ENCODE measurements around the gene STARD9. TPM values are rescaled to one million over a fixed set of nuclear protein-coding genes. Genes with fewer than 3 reads are reported as not detected.

Gene STARD9
- total RNA-seq, 4 donors from 2014 or later: 1.6 to 3.5 (median 2.0) TPM

DNA sequence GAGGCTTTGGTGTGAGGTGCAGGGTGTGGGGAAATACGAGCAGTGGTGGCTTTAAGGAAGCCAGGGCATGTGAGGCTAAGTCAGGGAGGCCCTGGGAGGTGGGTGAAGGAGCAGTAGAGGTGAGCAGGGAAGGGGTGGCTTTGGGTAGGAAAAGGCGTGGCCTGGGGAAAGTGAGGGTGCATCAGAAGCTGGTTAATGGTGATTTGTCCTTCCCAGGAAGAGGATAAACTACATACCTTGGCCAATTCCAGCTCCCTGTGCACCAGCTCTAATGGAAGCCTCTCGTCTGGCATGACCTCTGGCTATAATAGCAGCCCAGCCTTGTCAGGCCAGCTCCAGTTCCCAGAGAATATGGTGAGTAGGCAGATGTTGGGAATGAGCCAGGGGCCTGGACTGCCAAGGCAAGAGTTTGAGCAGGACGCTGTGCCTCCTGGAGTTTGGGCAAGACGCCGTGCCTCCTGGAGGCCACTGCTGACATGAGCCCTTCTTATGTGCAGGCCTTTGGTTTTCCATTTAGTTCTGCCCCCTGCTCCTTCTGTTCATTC, 120.2 kb downstream of the STARD9 start:
- Histone ChIP-seq H3K4me1 (no peaks in the 10 kb centered on the region), H3K36me3 (peaks cover 0 to 3% of the 10 kb centered on the region in 2 donors), H3K27me3 (no peaks in the 10 kb centered on the region), H3K27ac (no peak overlapping the region), H3K9me3 (peaks cover 0 to 4% (median 0%) of the 10 kb centered on the region in 3 donors), H3K4me3 (no peak overlapping the region)
- ATAC-seq: no peak
- intact Hi-C loops (cut with DNase I; ENCODE audit: low total_unique reads): no loop called here
- no peak for DNase-seq
- in situ Hi-C loops (cut with MboI; ENCODE audit: low sequenced_read_pairs in 4 of 4): no loop called here
- TF ChIP-seq, protein P1, sequence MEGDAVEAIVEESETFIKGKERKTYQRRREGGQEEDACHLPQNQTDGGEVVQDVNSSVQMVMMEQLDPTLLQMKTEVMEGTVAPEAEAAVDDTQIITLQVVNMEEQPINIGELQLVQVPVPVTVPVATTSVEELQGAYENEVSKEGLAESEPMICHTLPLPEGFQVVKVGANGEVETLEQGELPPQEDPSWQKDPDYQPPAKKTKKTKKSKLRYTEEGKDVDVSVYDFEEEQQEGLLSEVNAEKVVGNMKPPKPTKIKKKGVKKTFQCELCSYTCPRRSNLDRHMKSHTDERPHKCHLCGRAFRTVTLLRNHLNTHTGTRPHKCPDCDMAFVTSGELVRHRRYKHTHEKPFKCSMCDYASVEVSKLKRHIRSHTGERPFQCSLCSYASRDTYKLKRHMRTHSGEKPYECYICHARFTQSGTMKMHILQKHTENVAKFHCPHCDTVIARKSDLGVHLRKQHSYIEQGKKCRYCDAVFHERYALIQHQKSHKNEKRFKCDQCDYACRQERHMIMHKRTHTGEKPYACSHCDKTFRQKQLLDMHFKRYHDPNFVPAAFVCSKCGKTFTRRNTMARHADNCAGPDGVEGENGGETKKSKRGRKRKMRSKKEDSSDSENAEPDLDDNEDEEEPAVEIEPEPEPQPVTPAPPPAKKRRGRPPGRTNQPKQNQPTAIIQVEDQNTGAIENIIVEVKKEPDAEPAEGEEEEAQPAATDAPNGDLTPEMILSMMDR (IDR thresholded peaks at IDR 0.05 in 4 of 5, conservative IDR thresholded peaks at IDR 0.05 in 1 of 5): no peak
- TF ChIP-seq POLR2A (IDR thresholded peaks at IDR 0.05): no peak

DNA sequence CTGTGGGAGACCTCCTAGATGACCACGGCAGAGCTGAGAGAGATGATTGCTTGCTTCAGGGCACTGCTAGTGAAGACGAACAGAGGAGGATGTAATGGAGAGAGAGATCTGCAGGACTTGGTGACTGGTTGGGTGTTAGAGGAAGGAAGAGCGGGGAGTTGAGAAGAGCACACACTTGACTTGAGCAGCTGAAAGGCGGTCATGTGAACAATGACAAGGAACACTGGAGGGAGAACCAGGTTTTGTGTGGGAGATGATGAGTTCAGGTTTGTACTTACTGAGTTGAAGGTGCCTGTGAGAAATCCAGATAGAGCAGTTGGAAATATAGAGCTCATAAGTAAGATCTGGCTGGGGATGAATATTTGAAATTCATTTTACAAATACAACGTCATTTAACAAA, 121.2 kb downstream of the STARD9 start:
- no peaks in the 10 kb centered on the region for H3K4me1 ChIP-seq
- H3K36me3 ChIP-seq: peaks cover 3 to 10% of the 10 kb centered on the region in 2 donors
- no peak for DNase-seq
- intact Hi-C loops (cut with DNase I; ENCODE audit: low total_unique reads): no loop called here
- no peaks in the 10 kb centered on the region for H3K27me3 ChIP-seq
- H3K9me3 ChIP-seq: peaks cover 0 to 9% (median 0%) of the 10 kb centered on the region in 3 donors
- no peak overlapping the region for H3K27ac ChIP-seq
- H3K4me3 ChIP-seq: no peak overlapping the region
- TF ChIP-seq, protein P1 (IDR thresholded peaks at IDR 0.05 in 4 of 5, conservative IDR thresholded peaks at IDR 0.05 in 1 of 5): no peak
- TF ChIP-seq POLR2A (IDR thresholded peaks at IDR 0.05): no peak
- ATAC-seq: no peak
- in situ Hi-C loops (cut with MboI; ENCODE audit: low sequenced_read_pairs in 4 of 4): no loop called here

DNA sequence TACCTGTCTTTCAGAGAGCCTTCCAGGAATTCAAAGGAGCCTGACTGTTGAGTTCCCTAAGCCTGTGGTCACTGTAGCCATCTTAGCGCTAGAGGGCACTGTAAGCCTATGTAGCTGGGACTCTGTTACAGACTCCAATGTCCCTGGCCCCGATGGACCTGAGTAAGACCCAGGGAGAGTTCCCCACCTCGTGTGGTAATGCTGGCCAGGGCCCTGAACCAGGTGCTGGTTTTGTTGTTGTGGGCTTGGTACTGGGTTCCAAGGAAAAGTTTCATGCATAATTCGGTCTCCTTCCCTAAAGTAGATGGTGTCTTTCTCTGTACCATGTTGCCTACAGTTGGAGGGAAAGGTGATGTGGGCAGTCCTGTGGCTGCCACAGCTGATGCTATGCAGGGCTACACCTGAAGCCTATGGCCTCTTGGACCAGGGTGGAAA, 129.1 kb downstream of the STARD9 start:
- Histone ChIP-seq H3K27ac (no peak overlapping the region), H3K4me1 (no peaks in the 10 kb centered on the region), H3K4me3 (no peak overlapping the region), H3K27me3 (no peaks in the 10 kb centered on the region), H3K9me3 (peaks cover 0 to 9% (median 0%) of the 10 kb centered on the region in 3 donors), H3K36me3 (peaks cover 3 to 6% of the 10 kb centered on the region in 2 donors)
- ATAC-seq (peak; percentile 89 to 98), DNase-seq (peak; percentile 25 to 55)
- no peak for TF ChIP-seq POLR2A (IDR thresholded peaks at IDR 0.05)
- TF ChIP-seq, protein P1 (IDR thresholded peaks at IDR 0.05 in 4 of 5, conservative IDR thresholded peaks at IDR 0.05 in 1 of 5): peak; percentile 50 to 87 (median 73)
- in situ Hi-C loops (cut with MboI; ENCODE audit: low sequenced_read_pairs in 4 of 4): loop anchor here in 2 of 4 donors (5.0 to 10.0 kb wide), 2 partner anchors 218 to 220 kb away; partner anchors contain the start of gene TTBK2 (in 2 of the 2)
- intact Hi-C loops (cut with DNase I; ENCODE audit: low total_unique reads): loop anchor here (1.0 to 10.0 kb wide), 2 partner anchors 222 to 500 kb away; no protein-coding TSS in a partner anchor

DNA sequence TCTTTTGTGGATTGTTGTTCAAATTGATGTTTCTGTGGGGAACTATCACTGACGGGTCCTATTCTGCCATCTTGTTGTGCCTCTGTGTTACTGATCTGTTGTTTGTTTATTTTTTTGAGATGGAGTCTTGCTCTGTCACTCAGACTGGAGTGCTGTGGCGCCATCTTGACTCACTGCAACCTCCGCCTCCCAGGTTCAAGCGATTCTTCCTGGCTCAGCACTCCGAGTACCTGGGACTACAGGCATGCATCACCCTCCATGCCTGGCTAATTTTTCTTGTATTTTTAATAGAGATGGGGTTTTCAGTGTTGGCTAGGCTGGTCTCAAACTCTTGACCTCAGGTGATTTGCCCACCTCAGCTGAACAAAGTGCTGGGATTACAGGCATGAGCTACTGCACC, 129.9 kb downstream of the STARD9 start:
- H3K36me3 ChIP-seq: peaks cover 3 to 6% of the 10 kb centered on the region in 2 donors
- peaks cover 0 to 8% (median 0%) of the 10 kb centered on the region in 3 donors for H3K9me3 ChIP-seq

More for the DNA sequence above, 129.9 kb downstream of the STARD9 start:
- Histone ChIP-seq H3K4me3 (no peak overlapping the region), H3K4me1 (no peaks in the 10 kb centered on the region), H3K27ac (no peak overlapping the region), H3K27me3 (no peaks in the 10 kb centered on the region)
- in situ Hi-C loops (cut with MboI; ENCODE audit: low sequenced_read_pairs in 4 of 4) (loop anchor here in 2 of 4 donors (5.0 to 10.0 kb wide), 2 partner anchors 219 to 222 kb away; partner anchors contain the start of gene TTBK2 (in 1 of the 2)), intact Hi-C loops (cut with DNase I; ENCODE audit: low total_unique reads) (loop anchor here (10.0 kb wide), 1 partner anchor 499 kb away; no protein-coding TSS in a partner anchor)
- TF ChIP-seq, protein P1 (IDR thresholded peaks at IDR 0.05 in 4 of 5, conservative IDR thresholded peaks at IDR 0.05 in 1 of 5): no peak
- no peak for TF ChIP-seq POLR2A (IDR thresholded peaks at IDR 0.05)
- ATAC-seq (no peak), DNase-seq (no peak)

Measured in gastrocnemius medialis (tissue), 4 donors.